T-helper 2 cell treated with Interferon-gamma antibody and Interleukin-4, amounts not matched to agents 100 ng/mL and 5 ng/mL, for 36 hours (primary cell): ENCODE data around the gene FANCC. TPM values are rescaled to one million over a fixed set of nuclear protein-coding genes. Genes with fewer than 3 reads are reported as not detected.

Source experiments
- intact Hi-C: fragments of 100-400 bp; cut with micrococcal nuclease; formaldehyde crosslinking; loops from one replicate; pipeline ENCODE4 v1.15.1; 2023
- total RNA-seq: library from RNA; stranded (reverse); gene quantifications from 2 replicates; pipeline ENCODE4 v1.2.3, GENCODE V29; 2022

The FANCC gene
- total RNA-seq, 1 donor from 2014 or later: 15.9 TPM

- intact Hi-C loops: no loop called here
Observed at GRCh38 chr9:95155220-95155619, 162.3 kb downstream of the FANCC start.

- intact Hi-C loops: no loop called here
Observed at GRCh38 chr9:95150903-95151302, 166.6 kb downstream of the FANCC start.

- intact Hi-C loops: no loop called here
Observed at GRCh38 chr9:95148208-95148520, 169.3 kb downstream of the FANCC start.

GRCh38 chr9:95147452-95148207, 169.9 kb downstream of the FANCC start:
- intact Hi-C loops: no loop called here

- intact Hi-C loops: no loop called here
Observed at GRCh38 chr9:95143591-95144561, 173.6 kb downstream of the FANCC start.

- intact Hi-C loops: no loop called here
Observed at GRCh38 chr9:95142728-95143127, 174.8 kb downstream of the FANCC start.

- intact Hi-C loops: no loop called here
Observed at GRCh38 chr9:95142315-95142714, 175.2 kb downstream of the FANCC start.

- intact Hi-C loops: no loop called here
Observed at GRCh38 chr9:95140821-95141220, 176.7 kb downstream of the FANCC start.

- intact Hi-C loops: no loop called here
Observed at GRCh38 chr9:95139126-95139525, 178.4 kb downstream of the FANCC start.

GRCh38 chr9:95138474-95138873, 179.0 kb downstream of the FANCC start:
- intact Hi-C loops: no loop called here

- intact Hi-C loops: no loop called here
Observed at GRCh38 chr9:95137587-95138145, 179.8 kb downstream of the FANCC start.

GRCh38 chr9:95135756-95136155, 181.8 kb downstream of the FANCC start:
- intact Hi-C loops: no loop called here

GRCh38 chr9:95134457-95134881, 183.0 kb downstream of the FANCC start:
- intact Hi-C loops: no loop called here

- intact Hi-C loops: no loop called here
Observed at GRCh38 chr9:95133325-95133705, 184.2 kb downstream of the FANCC start.

- intact Hi-C loops: no loop called here
Observed at GRCh38 chr9:95132366-95133324, 184.9 kb downstream of the FANCC start.

GRCh38 chr9:95131023-95131943, 186.2 kb downstream of the FANCC start:
- intact Hi-C loops: loop anchor here (2.0 kb wide), 1 partner anchor 450 kb away; no protein-coding TSS in a partner anchor

- intact Hi-C loops: loop anchor here (2.0 kb wide), 1 partner anchor 450 kb away; no protein-coding TSS in a partner anchor
Observed at GRCh38 chr9:95130484-95130883, 187.0 kb downstream of the FANCC start.

- intact Hi-C loops: loop anchor here (2.0 kb wide), 1 partner anchor 449 kb away; no protein-coding TSS in a partner anchor
Observed at GRCh38 chr9:95129476-95130291, 187.8 kb downstream of the FANCC start.

GRCh38 chr9:95128177-95128524, 189.4 kb downstream of the FANCC start:
- intact Hi-C loops: no loop called here
